Stimulated activated CD4-positive, alpha-beta T cell treated with anti-CD3 and anti-CD28 coated beads, Interleukin-2, amount 100 ng/mL, for 4 hours (primary cell): Measurements from ENCODE around the gene STYX.

Source experiments
- DNase-seq: peaks from one replicate; pipeline ENCODE4 v3.0.0-alpha.2; 2020; ENCODE audit warnings: low read depth

STYX gene, protein sequence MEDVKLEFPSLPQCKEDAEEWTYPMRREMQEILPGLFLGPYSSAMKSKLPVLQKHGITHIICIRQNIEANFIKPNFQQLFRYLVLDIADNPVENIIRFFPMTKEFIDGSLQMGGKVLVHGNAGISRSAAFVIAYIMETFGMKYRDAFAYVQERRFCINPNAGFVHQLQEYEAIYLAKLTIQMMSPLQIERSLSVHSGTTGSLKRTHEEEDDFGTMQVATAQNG

DNA sequence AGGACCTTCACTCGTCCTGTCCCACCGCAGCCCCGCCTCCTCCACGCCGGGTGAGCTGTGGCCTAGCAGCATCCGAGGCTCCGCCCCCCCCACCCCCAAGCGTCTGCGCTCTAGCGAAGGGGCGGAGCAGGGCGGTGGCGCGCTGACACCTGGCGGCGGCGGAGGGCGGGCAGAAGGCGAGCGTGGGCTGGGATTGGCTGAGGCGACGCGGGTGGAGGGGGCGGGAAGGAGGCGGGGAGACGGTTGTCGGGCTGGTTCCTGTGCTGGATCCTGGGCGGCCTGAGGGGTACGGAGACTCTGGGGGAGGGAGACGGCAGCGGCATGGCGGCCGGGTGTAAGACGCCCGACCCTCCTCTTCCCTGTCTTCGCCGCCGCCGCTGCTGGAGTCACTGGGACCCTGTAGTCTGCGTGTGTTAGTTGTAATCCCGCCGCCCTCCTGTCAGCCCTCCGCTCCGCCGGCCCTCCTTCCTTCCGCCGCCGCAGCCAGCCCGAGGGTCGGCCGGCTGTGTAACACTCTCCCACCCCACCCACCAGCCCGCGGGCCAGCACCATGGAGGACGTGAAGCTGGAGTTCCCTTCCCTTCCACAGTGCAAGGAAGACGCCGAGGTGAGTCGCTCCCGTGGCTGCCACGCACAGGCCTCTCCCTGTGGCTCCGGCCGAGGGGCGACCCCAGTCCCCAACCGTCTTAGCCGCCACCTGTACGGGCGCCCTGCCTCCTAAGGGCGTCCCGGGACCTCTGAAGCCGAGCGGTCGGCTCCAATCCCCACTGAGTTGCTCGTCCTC lies at the start of gene STYX:
TSS of gene STYX (plus strand) at position 242 of the 784 bp plus-strand sequence. CDS start at position 551, 309 bp downstream.
- peak; percentile 98 for DNase-seq

DNA sequence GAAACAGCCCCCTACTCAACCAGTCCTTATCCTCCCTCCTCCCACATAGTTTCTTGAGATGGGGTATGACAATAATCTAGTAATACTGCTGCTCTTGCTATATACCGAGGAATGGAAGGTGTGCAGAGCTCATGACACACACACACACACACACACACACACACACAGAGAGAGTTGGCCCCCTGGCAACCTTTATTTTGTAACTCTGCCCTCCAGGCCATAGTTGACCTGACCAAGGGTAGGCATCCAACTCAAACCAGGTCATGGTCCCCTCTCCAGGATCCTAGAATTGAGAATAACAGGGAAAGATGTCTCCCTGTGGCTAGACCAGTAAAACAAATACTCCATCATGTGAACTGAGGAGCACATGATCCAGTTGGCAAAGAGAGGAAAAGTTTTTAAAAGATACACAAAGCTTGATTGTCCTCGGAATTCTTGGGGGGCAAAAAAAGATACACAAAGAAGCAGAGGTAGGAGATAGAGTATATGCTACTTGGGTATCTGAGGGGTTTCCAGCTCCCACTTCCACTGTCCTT lies 45.9 kb upstream of the STYX start:
- no peak for DNase-seq

DNA sequence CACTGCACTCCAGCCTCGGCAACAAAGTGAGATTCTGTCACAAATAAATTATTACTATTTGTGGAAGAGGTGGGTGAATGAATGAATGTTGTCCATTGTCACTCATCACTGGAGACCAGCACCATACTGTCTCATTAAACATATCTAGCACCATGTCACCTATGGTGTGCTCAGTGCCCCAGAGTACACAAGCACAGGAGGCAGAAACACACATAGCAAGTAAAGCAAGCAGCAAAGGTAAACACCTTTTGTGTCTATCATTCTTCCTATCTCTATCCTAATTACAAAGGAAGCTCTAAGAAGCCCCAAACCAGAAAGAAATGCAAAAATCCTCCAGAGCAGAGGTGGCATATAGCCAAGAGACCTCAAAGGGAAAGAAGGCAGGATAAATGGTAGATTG lies 43.8 kb upstream of the STYX start:
- no peak for DNase-seq

DNA sequence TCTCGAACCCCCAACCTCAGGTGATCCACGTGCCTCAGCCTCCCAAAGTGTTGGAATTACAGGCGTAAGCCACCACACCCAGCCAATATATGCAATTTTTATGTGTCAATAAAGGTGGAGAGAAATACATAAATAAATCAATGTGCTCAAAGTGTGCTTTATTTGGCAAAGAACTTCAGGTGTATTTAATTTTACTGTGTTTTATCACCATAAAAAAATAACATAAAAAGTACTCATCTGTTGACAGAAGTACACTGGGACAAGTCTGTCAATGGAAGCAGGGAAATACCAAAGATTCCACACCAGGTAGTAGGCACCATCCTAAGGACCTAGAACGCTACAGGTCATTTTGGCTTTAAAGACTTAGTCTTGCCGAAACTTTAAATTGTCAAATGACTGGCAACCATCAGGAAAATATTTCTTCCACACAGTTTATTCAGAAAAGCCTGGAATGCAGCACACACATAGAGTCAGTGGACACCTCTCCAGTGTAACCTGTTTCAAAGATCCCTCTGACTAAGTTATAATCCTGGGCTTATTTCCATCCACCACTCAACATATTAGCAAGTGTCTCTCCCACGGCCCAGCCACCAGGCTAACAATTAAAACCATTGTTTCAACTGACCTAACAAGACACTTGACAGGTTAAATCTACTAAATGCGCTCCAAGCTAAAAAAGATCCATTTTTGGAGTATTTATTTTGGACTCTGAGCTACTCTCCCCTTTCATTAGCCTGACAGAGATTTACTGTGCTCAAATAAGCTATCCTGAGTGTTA lies 38.8 kb upstream of the STYX start:
- DNase-seq: no peak

DNA sequence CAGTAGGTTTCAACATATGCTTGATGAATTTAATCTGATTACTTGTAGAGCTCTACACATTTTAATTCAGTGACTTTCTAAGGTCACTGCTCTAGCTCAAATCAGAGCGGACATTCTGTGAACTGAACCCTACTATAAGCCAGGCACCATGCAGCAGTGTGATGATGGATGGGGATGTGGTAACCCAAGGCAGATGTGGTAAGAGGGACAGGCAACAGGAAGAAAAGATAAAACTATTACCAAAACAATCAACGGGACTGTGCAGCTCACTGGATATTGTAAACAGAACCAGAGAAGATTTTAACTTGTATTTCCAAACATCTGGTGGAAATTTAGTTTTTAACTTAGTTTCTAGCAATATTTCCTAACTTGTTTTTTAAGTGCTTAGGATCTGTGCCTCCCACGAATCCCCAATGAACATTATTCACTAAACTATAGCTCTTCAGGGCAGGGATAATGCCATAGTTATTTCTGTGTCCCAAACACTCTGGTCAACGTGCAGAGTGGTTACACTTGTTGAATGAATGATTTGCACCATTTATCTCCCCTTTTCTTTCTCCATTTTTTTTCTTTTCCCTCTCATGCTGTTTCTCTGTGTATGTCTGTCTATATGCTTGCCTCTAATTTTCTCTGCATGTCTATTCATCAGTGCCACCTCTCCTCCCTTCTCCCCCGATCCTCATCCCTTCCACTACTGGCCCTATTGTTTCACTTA lies 37.6 kb upstream of the STYX start:
- no peak for DNase-seq

DNA sequence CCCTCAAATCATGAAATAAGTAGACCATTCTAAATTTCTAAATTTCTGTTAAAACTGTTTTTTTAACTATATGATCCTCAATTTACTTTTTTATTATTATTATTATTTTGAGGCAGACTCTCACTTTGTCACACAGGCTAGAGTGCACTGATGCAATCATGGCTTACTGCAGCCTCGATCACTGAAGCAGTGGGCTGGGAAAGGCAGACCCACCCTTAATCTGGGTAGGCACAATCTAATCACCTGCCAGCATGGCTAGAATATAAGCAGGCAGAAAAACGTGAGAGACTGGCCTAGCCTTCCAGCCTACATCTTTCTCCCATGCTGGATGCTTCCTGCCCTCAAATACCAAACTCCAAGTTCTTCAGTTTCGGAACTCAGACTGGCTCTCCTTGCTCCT lies 36.9 kb upstream of the STYX start:
- no peak for DNase-seq

DNA sequence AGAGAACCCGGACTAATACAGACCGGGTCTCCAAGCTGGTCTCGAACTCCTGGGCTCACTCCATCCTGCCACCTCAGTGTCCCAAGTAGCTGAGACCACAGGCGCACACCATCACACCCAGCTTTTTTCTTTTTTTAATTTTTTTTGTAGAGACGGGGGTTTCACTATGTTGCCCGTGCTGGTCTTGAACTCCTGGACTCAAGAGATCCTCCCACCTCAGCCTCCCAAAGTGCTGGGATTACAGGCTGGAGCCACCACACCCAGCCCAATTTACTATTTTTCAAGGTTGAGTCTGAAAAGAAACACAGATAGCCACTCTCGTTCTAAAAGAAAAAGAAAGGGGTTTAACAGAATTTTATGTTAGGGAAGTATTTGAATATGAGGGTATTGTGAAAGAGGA lies 36.4 kb upstream of the STYX start:
- no peak for DNase-seq

DNA sequence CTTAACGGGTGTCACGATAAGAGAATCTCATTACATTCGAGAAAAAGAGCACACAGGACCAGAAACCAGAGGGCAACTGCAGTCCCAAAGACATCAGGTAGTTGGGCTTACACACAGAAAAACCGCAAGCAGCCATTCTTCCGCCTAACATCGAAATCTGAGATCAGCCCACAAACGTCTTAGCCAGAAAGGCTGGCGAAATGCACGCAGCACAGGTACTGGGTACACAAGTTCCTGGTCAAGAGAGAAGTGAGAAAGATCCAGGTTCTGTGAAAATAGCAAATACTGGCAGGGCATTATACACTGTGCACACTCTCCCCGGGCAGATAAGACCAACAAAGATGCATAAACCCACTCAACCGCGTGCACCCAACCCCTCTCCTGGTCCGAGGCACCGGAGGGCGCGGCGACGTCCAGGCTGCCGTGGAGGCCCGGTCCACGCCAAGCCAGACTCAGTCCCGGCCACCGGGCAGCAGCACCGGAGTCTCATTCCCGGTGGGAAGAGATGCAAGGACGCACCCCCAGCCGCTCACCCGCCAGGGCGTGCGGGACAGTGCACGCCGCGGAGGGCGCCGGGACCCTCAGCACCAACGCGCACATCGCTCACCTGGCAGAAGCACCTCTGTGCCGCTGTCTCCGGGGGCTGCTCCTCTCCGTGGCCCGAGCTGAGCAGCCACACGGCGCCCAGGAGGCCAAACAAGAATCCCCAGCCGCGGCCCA lies 35.0 kb upstream of the STYX start:
- peak; percentile 22 for DNase-seq

DNA sequence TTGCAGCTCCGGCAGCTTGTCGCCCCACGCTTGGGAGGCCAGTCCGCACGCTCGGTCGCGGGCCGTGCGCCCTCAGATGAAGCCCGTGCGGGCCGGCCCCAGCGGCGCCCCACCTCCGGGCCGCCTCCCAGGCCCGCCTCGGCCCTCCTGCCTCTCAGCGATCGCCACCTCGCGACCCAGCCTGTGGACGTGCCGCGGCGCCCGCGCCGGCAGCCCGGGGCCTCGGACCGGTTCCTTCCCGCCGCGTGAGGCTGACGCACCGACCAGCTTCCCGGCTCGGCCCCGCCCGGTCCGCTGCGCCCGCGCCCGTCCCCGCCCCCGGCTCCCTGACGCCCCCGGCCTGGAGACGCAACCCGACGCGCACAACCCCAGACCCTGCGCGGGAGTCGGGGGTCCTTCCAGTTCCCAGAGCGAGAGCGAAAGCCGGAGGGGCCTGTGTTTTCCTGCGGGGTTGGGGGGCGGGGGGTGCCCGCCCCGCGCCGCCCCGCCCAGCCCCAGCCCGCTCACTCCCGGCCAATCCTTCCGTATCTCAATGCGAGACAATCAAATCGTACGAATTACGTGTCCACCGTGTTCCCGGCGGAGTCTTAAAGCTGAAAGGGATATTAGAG lies 34.4 kb upstream of the STYX start, which contains the start of gene ERO1A:
TSS of gene ERO1A (minus strand) at position 78 of the 611 bp plus-strand sequence. CDS start at position 1, 77 bp downstream.
- DNase-seq: peak; percentile 43

DNA sequence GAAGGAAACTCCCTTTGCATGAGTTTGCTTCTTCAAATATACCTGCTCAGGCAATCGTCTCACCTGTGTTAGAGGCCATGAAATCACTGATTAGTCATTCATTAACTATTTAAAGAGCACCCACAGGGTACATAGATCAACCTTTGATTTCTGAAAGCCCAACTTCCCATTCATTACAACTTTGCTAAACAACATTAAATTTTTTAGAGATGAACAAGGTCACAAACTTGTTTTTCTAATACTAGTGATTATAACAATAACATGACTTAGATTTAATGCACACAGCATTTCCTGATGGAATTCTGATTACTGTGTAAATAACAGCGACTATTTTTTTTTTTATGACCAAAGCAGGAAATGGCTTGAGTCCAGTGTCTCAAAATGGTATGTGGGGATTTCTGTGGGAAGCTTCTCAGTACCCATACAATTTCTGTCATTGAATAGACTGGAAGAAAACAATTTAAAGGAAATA lies 29.2 kb upstream of the STYX start:
- no peak for DNase-seq

DNA sequence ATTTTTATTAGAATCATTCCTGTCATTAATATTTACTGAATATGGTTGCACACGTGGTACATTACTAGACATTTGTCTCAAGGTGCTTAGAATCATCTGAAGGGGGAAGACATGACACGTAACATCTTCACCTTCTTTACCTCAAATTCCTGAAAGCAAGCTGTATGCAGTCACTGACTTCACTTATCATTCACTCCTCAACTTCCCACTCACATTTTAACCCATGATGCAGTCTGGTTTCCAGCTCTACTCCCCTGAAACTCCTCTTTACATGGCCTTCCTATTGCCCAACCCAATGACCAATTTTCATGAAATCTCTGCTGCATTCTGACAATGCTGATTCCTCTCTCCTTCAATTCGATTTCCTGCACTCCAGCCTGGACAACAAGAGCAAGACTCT lies 28.7 kb upstream of the STYX start:
- no peak for DNase-seq

DNA sequence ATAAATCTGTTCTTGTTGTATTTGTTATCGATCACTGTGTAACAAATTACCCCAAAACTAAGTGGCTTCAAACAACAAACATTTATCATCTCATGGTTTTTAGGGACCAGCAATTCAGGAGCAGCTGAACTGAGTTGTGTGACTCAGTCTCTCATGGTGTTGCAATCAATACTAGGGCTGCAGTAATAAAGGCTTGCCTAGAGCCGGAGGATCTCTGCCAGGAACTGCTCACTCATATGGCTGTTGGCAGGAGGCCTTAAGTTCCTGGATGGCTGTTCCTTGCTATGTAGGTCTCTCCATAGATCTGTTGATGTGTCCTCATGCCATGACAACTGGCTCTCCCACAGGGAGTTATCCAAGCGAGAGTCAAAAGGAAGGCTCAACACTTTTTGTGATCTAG lies 26.7 kb upstream of the STYX start:
- no peak for DNase-seq

DNA sequence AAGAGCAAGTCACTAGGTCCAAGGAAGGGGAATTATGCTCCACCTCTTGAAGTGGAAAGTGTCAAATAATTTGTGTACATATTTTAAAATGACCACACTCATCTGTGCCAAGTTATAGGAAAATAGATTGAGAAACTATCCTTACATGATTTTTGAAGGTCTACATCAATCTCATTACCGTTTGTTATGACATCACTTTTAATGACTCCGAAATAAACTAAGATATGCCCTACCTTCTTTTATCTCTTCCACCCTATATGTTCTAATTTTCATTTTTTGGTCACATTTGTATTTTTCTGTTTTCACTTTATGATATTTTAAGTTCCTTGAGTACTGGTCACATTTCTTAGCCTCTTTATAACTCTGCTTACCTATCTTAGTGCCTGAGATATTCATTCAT lies 26.3 kb upstream of the STYX start:
- no peak for DNase-seq

DNA sequence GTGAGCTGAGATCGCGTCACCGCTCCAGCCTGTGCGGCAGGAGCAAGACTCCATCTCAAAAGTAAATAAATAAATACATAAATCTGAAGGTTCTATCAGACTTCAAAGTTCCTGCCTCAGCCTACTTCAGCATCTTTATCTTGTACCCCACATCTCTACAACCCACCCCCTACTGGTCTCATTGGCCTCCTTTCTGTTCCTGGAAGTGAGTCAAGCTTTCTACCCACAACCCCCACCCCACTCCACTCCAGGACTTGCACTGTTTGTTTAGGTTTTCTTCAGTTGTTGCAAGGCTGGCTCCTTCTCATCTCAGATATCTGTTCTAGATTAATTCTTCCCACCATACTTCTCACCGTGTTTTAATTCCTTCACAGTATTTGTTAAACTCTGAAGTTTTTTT lies 23.7 kb upstream of the STYX start:
- DNase-seq: peak; percentile 34

DNA sequence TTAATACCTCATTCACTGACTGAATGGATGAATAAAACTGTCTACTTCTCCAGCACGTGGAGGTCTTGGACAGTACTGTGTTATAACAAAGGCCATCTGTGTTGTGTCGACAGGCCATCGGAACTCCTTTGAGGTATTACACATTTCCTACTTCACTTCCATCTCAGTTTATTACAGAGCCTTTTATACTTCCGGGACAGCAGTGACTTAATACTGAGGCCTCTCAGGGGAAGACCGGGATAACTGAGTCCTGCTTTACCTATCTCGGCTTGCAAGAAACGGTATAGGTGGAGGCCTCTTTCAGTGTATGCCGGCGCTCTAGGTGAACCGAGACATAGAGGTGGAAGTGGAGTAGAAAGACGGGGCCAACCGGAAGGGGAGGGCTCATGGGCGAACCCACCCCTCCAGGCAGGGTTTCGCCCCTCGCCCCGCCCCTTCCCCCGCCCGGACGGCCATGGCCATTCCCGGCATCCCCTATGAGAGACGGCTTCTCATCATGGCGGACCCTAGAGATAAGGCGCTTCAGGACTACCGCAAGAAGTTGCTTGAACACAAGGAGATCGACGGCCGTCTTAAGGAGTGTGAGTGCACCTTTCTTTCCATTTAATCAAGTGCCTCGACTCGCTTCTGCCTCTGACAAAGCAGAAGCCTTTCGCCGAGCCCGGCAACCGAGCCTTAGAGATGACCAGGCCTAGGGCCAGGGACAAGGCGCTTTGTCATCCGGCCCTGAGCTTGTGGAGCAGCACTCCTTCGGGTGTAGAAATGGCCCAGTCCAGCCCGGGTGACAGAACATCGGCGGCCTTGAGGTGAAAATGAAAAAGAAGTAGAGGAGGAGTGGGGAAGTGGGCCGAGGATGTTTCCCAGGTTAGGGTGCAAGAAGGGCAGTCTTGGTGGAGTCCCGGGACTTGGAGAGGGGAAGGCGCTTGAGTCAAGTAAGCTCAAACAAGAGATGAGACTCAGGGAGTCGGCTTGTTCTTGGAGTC lies 23.0 kb upstream of the STYX start, which contains the start of gene PSMC6:
TSS of gene PSMC6 (plus strand) at position 477 of the 983 bp plus-strand sequence. CDS start at position 497, 20 bp downstream.
- peak; percentile 92 for DNase-seq

DNA sequence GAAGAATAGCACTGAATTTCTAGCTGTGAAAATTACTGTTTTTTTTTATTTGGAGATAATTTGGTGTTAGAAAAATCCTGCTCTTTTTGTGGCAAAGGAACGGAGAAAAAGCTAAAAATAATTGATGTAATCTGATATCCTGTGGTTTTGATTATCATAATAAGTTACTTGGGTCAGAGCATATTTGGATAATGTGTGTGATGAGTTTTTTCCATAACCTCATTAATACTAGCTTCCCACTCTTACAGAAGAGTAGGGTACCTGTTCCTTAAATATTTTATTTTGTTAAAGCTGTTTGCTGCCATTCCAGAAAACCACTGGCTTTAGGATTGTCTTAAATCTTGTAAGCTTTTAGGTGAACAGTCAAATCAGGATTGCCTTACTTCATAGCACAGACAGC lies 18.3 kb upstream of the STYX start:
- DNase-seq: no peak

DNA sequence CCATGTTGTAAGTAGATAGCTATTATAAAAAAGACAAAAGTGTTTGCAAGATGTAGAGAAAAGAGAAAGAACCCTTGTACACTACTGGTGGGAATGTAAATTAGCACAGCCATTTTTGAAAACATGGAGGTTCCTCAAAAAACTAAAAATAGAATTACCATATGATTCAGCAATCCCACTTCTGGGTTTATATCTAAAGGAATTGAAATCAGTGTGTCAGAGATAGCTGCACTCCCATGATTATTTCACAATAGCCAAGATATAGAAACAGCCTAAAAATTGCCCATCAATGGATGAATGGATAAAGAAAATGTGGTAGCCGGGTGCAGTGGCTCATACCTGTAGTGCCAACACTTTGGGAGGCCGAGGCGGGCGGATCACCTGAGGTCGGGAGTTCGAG lies 13.8 kb upstream of the STYX start:
- no peak for DNase-seq

DNA sequence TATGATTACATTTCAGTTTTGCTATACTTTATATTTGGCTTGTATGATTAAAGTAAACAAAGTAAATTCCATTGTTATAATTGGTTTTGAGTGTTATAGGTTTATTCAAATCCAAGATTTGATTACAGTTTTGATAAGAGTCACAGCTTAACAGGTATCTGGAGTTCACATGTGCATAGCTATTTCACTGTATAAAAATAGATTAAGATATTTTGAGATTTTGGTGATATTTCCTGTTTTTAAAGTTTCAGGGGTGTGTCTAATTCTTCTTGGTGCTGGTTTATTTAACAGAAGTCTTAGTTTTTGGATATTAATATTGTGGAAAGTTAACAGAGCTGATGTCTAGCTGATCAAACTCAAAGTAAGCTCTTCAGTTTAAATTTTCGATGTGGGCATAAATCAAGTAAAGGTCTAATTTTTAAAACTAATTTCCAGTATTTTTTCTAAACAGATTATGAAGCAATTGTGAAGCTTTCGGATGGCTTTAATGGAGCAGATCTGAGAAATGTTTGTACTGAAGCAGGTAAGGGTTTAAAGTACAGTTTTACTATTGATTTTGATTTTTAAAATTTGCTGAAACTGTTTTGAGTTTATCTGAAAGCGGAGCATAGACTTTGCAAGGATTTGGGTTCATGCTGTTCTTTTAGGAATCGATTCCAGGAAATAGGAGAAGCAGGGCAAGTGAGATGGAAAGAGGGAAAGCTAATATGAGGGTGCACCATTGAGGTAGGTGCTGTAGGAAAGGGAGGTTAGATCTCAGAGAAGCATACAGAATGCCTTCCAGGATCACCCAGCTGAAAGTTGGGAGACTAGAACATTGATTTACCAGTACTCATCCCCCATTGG lies 6.2 kb upstream of the STYX start:
- no peak for DNase-seq

DNA sequence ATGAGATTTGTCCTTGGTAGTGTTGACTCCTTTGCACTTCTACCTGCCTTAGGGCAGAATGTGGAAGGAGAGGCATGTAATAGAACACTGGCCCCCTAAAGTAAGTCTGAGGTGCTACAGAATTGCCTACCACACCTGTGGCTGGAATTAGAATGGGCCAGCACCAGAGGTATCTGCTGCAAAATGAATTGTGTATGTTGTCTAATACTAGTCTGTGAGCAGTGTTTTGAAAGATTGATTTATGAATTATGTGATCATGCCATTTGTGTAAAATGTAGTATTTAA lies 5.7 kb upstream of the STYX start:
- DNase-seq: no peak
